ENCODE results near the gene OR52J3. TPM values are rescaled to one million over a fixed set of nuclear protein-coding genes. Genes with fewer than 3 reads are reported as not detected.

The OR52J3 gene
- total and polyA plus RNA-seq, 2 of the 8 experiments (the other 6 are each of a cell fraction or from before 2014, with no cell fraction given) = not detected

GRCh38 chr11:5090668-5091067 lies 44.3 kb downstream of the OR52J3 start:
- Histone ChIP-seq H3K4ac (replicated peaks; ENCODE audit: insufficient read length, low read depth, low read length) (no peak overlapping the region), H3K9me3 (ENCODE audit: insufficient read depth in 2 of 2, low read depth in 1 of 2, low read length in 1 of 2) (no peaks in the 10 kb centered on the region), H3K4me2 (ENCODE audit: insufficient read depth in 1 of 2, low read depth in 2 of 2, low read length in 2 of 2) (no peak overlapping the region), H3K27me3 (replicated peaks in 1 of 4; ENCODE audit: control insufficient read depth in 3 of 4, extremely low read depth in 1 of 4, insufficient read depth in 3 of 4, low read length in 3 of 4) (no peaks in the 10 kb centered on the region), H3K4me1 (replicated peaks in 1 of 4; ENCODE audit: control insufficient read depth in 3 of 4, insufficient read depth in 4 of 4, low read length in 3 of 4) (no peaks in the 10 kb centered on the region), H2BK20ac (ENCODE audit: low read length) (no peak overlapping the region), H4K20me1 (replicated peaks in 1 of 2; ENCODE audit: control insufficient read depth in 1 of 2, insufficient read depth in 2 of 2, low read length in 2 of 2) (no peaks in the 10 kb centered on the region), H3K36me3 (ENCODE audit: control insufficient read depth in 2 of 4, insufficient read depth in 4 of 4, low read length in 3 of 4) (no peaks in the 10 kb centered on the region), H3K79me2 (ENCODE audit: control insufficient read depth in 1 of 2, insufficient read depth in 2 of 2, low read length in 2 of 2) (no peaks in the 10 kb centered on the region), H4K8ac (ENCODE audit: extremely low read depth, insufficient read depth, low read length) (no peak overlapping the region), H2AFZ (ENCODE audit: low read length) (no peak overlapping the region), H4K5ac (ENCODE audit: insufficient read length, low read depth, low read length) (no peak overlapping the region), H3K79me1 (ENCODE audit: low read depth, low read length) (no peaks in the 10 kb centered on the region), H3K56ac (replicated peaks; ENCODE audit: insufficient read length, low read depth, low read length) (no peak overlapping the region), H3K23ac (ENCODE audit: insufficient read length) (no peak overlapping the region), H2AK5ac (ENCODE audit: low read depth, low read length) (no peak overlapping the region), H3K14ac (ENCODE audit: insufficient read length) (no peak overlapping the region), H3K23me2 (ENCODE audit: low read depth, low read length) (no peaks in the 10 kb centered on the region), H2BK15ac (ENCODE audit: low read length) (no peak overlapping the region), H3K9ac (replicated peaks in 1 of 4; ENCODE audit: extremely low read depth in 1 of 4, low read depth in 3 of 4, low read length in 3 of 4) (no peak overlapping the region), H3K4me3 (ENCODE audit: extremely low read depth in 1 of 4, insufficient read depth in 2 of 4, low read depth in 3 of 4, low read length in 4 of 4) (no peak overlapping the region), H2BK120ac (replicated peaks; ENCODE audit: low read depth, low read length) (no peak overlapping the region), H3K27ac (ENCODE audit: low read depth, low read length) (no peak overlapping the region), H2BK5ac (ENCODE audit: low read depth, low read length) (no peak overlapping the region), H4K91ac (replicated peaks; ENCODE audit: insufficient read length, low read length) (no peak overlapping the region), H3K18ac (ENCODE audit: extremely low read depth, low read length) (no peak overlapping the region), H2BK12ac (ENCODE audit: low read depth, low read length) (no peak overlapping the region)
- FAIRE-seq = no peak
- WGBS, 2 experiments (ENCODE audit: extremely low coverage in 1 of 2, insufficient coverage in 1 of 2, insufficient read length in 1 of 2, insufficient replicate concordance in 2 of 2, low coverage in 1 of 2, low lambda C conversion rate in 2 of 2, missing lambda C conversion rate in 1 of 2) = 95% methylated on average over 1 of the region's 1 CpG; no CpG with 5 or more reads in 1 of the 2 experiments
- ChIA-PET POLR2A (ENCODE audit: partially characterized antibody) (no interaction called here), CTCF (ENCODE audit: partially characterized antibody) (interaction anchor here (0.6 kb wide), 1 partner anchor 63 kb away, joined by 7 read pairs; no protein-coding TSS in a partner anchor)
- no peak for DNase-seq (ENCODE audit: low read depth in 1 of 2, low spot score in 2 of 2)
- TF ChIP-seq GABPA (IDR thresholded peaks at IDR 0.05; ENCODE audit: borderline replicate concordance, insufficient read depth, low read length) = no peak
- no peak for TF ChIP-seq BCL11A (IDR thresholded peaks at IDR 0.05; ENCODE audit: low read depth in 2 of 2, low read length in 2 of 2)
- TF ChIP-seq ASH2L (IDR thresholded peaks at IDR 0.05; ENCODE audit: low read length) = no peak
- no peak for TF ChIP-seq PHF8 (conservative IDR thresholded peaks at IDR 0.05; ENCODE audit: low read depth, low read length)
- no peak for TF ChIP-seq BRCA1 (IDR thresholded peaks at IDR 0.05; ENCODE audit: low read depth, low read length)
- TF ChIP-seq SUZ12 (IDR thresholded peaks at IDR 0.05; ENCODE audit: low read length) = no peak
- no peak for TF ChIP-seq SP1 (IDR thresholded peaks at IDR 0.05; ENCODE audit: low read depth, low read length)
- TF ChIP-seq KDM5A (IDR thresholded peaks at IDR 0.05; ENCODE audit: low read length) = no peak
- TF ChIP-seq SIN3A (conservative IDR thresholded peaks at IDR 0.05 in 1 of 2, IDR thresholded peaks at IDR 0.05 in 1 of 2; ENCODE audit: low read depth in 1 of 2, low read length in 2 of 2) = no peak
- TF ChIP-seq RAD21 (IDR thresholded peaks at IDR 0.05 in 1 of 2, conservative IDR thresholded peaks at IDR 0.05 in 1 of 2; ENCODE audit: low read depth in 2 of 2, low read length in 2 of 2) = no peak
- TF ChIP-seq TCF12 (IDR thresholded peaks at IDR 0.05; ENCODE audit: low read depth, low read length) = no peak
- TF ChIP-seq KDM4A (IDR thresholded peaks at IDR 0.05; ENCODE audit: low read depth, low read length, severe bottlenecking) = no peak
- no peak for TF ChIP-seq E2F6 (IDR thresholded peaks at IDR 0.05)
- TF ChIP-seq RBBP5 (IDR thresholded peaks at IDR 0.05; ENCODE audit: borderline replicate concordance, low read depth, low read length) = no peak

Data from H1 (cell line).